IPS DF 4.7 (cell line): ENCODE results near the gene ADORA2B.
"Not testable (repeated sequence)": the region's sequence is repeated elsewhere in the genome, so short reads cannot be mapped to it uniquely, and the experiment has no call there.

Experiments used
- DNase-seq: peaks from one replicate; pipeline ENCODE4 v3.0.0-alpha.2; 2013; ENCODE audit warnings: low spot score; ENCODE audit errors: extremely low read depth

The ADORA2B gene

DNA sequence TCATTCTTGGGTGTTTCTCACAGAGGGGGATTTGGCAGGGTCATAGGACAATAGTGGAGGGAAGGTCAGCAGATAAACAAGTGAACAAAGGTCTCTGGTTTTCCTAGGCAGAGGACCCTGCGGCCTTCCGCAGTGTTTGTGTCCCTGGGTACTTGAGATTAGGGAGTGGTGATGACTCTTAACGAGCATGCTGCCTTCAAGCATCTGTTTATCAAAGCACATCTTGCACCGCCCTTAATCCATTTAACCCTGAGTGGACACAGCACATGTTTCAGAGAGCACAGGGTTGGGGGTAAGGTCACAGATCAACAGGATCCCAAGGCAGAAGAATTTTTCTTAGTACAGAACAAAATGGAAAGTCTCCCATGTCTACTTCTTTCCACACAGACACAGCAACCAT, 34.1 kb downstream of the ADORA2B start:
- DNase-seq = not testable (repeated sequence)

DNA sequence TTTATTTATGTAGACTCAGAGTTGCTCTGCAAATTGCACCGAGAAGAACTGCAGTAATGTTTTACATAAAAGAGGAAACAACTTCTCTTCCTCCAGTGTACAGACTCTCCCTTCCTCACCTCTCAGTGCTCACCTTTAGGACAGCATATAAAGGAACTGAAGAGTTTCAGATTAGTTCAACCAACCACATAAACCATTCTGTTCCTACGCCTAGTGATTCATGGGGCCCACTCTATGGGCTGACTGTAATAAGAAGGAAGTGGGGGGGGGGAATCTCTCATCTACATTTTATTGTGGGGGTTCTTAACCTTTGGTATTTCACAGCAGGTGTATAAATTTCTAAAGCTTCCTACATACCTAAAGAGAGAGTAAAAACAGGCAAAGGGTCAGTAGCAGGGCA, 36.3 kb downstream of the ADORA2B start:
- no peak for DNase-seq

DNA sequence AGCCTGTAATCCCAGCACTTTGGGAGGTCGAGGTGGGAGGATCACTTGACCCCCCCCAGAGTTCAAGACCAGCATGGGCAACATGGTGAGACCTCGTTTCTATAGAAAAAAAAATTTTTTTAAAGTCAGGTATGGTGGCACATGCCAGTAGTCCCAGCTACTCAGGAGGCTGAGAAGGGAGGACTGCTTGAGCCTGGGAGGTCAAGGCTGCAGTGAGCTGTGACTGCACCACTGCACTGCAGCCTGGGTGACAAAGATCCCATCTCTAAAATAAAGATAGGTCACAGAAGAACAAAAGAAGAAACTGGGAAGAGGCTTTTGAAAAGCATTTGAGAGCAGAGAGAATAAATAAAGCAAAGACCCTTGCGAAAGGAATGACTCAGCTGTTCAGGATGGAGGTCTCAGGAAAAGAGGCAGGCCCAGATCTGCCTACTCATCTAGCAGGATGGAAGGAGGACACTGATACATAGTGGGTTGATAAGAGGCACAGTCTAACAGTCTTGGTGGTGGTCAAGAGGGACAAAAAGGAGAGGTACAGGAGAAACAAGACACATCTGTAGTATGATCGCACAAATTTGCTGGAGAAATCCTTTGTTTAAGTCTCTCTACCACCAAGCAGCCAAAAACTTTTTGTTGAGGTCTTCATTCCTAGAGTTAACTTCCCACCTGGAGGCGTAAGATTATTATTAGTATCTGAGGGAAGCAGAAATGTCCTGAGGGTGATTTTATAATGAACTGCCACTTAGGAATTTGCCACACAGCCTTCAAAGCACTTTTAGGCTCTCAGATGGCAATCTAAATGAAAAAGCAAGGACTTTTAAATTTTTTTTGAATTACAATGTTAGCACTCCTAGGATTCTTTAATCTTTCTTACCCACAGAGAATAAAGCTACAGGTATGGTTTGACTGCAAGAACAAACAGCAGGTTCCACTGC, 37.0 kb downstream of the ADORA2B start:
- DNase-seq = no peak

DNA sequence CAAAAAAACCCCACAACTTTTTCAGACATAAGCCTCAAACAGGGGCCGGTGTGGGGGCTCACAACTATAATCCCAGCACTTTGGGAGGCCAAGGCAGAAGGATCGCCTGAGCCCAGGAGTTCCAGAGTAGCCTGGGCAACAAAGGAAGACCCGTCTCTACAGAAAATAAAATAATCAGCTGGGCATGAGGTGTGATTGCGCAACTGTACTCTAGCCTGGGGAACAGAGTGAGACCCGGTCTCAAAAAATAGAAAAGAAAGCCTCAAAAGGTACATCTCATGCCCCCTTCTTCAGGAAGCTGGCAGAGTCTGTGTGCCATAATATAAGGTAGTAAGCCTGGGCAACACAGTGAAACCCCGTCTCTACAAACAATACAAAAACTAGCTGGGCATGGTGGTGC, 51.4 kb downstream of the ADORA2B start:
- DNase-seq = no peak

DNA sequence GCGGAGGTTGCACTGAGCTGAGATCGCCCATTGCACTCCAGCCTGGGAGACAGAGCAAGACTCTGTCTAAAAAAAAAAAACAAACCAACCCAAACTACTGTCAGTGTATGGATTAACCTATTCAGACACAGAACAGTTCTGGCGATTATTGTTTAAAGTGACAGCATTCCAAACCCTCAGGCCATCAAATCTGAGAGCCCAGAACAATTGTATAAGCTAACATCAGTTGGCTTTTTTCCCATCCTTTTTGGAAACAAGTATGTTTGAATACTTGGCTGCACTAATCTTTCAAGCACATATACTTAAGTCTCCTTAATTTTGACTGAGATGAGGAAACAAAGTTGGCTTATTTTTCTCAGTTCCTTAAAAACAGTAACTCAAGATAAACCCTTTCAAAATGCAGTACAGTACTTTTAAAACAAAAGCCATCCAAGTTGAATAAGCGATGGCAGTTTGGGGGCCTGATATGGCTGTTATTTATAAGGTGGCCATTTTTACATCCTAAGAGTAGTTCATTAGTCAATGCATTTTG, 53.2 kb downstream of the ADORA2B start:
- no peak for DNase-seq

DNA sequence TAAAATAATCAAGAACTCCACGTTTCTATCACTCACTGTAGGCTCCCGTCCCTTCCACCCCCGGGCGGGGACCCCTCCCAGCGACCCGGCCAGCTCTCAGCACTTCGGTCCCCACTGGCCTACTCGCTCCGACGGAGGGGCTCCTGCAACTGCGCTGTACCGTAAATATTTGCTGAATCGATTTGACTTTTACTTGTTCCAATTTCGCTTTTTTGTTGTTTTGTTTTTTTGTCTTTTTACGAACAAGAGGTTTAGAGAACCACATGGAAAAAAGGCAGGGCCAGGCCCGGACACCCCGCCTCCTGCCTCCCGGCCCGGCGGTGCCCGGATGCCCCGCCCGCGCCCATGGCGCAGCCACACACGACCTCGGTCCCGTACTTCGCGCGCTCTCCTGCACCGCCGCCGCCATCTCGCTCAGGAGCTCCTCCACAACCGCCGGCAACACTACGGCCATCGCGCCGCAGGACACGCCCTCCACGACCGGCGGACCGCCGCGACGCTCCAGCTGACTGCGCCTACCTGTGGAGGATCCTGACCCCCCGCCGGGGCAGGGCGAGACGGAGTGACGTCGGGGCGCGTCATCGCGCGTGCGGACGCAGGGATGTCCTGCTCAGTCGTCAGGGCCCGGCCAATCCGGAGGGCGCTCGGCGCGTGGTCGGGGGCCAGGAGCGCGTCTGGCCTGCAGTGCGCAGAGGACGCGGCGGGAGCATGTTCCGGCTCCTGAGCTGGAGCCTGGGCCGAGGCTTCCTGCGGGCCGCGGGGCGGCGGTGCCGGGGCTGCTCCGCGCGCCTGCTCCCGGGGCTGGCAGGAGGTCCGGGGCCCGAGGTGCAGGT, 54.4 kb downstream of the ADORA2B start, which contains the start of the genes TTC19 and ZSWIM7:
Gene TTC19, plus strand, starts transcription at position 684 of the 833 bp plus-strand sequence. Its CDS starts 25 bp downstream, at position 709.
Gene ZSWIM7, minus strand, starts transcription at position 564 of the 833 bp plus-strand sequence. Its CDS starts 110 bp downstream, at position 454.
- DNase-seq = peak; percentile 88

DNA sequence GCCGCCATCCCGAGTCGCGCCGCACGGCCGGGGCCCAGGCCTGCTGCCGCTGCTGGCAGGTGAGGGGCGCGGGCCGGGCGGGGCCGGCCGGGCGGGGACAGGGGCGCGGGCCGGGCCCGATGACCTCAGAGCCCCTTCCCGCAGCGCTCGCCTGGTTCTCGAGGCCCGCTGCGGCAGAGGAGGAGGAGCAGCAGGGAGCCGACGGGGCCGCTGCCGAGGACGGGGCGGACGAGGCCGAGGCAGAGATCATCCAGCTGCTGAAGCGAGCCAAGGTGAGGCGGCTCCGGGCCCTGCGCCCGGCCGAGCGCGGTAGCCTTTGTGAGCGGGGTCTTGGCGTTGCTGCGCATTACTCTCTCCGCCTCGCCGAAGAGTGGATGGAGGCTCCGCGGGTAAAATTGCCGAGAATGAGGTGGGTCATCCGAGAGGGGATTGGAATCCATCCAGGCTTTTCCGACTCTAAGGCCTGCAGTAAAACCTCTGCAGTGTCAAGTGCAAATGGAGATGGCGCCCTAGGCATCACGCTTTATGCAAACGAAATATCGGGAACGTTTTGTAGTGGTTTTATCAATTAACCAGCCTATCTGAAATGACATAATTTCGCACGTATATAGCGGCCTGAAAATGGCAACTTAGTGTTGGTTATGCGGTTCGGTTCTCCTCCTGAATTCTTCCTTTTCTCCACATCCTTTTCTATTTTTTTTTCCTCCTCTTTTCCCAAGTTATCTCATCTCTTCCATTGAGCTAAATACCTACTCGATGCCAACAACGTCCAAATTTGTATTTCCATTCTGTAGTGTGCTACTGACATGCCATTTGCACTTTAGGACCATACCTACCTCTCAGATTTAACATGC, 55.3 kb downstream of the ADORA2B start:
- DNase-seq = no peak

DNA sequence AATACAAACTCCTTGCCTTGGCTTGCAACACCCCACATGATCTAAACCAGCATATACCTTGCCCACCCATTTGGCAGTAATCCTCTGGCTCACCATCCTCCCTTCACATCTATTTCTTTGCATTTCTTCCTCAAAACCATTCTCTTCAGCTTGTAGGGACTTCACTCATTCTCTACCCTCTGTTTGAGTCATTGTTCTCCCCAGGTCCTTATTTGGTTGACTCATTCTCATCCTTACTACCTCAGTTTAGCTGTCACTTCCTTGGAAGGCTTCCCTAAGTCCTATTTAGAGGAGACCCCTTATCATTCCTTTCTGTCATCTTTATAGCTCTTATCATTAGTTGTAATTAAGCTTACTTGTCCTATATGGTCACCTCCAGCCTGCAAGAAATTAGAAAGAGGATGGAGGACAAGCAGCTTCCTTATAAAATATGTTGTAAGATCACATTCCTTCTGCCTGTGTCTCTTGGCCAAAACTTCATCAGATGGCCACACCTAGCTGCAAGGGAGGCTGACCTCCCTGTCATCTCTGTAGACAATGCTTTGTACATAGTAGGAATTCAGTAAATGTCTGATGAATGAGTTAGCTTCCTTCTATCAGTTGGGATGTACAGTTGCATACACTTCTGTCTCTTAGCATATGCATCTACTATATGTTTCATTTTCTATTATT, 56.4 kb downstream of the ADORA2B start:
- DNase-seq = no peak

DNA sequence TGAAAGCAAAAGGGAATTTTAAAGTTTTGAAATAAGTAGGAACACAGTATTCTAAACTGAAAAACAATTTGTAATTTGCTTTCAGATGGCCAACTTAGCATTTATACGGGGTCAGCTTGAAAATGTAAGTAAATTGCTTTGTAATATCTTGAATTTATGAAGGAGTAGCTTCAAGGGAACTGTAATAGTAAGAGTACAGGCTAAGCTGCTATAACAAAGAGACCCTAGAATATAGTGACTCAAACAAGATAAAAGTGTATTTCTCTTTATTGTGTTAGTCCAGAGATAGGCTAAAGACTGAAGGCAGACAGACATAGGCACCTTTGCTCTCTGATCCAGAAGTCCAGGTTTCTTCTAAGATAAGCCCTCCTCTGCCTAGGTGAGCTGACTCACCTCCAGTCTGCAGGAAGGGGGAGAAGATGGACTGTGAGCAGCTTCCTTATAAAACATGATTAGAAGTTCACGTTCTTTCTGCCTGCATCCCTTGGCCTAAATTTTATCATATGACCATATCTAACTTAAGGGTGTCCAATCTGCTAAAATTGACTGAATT, 57.9 kb downstream of the ADORA2B start:
- no peak for DNase-seq

DNA sequence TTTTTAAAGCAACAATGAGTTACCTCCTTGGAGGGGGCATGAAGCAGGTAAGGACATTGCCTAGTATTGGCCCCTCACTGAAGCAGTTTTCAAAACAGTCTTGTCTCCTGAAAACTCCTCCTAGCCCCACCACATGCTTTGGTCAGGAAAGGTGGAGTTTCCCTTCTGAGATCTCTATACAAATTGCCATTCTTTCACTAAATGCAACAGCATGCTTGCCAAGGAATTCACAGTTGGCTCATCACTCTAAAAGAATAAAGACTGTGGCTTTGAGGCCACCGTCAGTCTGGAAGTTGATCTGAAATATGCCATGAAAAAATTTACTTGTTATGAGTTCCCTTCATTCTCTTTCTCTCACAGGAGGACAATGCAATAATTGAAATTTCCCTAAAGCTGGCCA, 58.9 kb downstream of the ADORA2B start:
- DNase-seq = no peak

DNA sequence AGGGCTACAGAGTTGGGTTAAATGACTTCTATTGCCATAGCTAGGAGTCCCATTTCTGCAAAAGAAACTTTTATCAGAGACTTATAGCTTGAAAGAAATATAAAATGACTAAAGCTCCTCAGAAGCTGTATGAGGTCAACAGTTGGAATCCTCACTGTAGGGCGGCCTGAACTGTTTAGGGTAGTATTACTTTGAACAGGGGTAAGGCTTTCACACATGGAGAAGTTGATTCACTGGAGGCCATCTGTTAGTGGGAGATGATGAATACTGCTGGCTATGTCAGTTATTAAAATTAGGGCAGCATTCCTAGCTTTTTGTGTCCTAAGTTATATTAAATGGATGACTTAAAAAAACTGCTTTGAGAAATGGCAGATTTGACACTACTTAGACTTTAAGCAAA, 60.7 kb downstream of the ADORA2B start:
- no peak for DNase-seq

DNA sequence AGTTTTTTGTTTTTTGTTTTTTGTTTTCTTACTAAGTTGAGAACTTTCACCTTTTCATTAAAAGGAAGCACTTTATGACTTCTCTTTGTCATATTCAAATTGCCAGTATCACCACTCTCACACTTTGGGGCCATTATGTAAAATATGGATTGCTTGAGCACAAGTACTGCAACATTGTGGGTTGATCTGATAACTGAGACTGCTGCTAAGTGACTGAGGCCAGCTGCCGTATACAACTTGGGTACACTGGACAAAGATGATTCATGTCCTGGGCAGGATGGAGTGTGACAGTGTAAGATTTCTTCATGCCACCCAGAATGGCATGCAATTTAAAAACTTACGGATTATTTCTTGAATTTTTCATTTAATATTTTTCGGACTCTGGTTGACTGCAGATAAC, 62.5 kb downstream of the ADORA2B start:
- no peak for DNase-seq

DNA sequence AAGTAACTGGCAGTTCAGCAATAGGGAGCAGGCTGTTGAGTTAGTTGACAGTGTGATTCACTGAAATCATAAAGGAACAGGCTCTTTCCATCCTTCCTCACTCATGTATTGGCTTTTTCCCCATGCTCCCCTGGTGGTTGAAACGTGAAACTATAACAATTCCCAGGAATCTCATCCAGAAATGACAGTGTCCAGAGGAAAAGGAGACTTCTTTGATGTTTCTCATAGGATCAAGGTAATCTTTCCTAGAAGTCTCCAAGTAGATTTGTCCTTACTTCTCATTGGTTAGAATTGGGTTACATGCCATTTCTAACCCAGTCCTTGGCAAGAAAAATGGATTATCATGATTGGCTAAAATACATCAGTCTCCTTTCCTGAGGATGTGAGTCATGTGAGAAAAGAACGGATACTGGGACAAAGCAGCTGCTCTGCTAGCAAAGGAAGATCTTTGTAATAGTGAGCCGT, 69.0 kb downstream of the ADORA2B start:
- no peak for DNase-seq

DNA sequence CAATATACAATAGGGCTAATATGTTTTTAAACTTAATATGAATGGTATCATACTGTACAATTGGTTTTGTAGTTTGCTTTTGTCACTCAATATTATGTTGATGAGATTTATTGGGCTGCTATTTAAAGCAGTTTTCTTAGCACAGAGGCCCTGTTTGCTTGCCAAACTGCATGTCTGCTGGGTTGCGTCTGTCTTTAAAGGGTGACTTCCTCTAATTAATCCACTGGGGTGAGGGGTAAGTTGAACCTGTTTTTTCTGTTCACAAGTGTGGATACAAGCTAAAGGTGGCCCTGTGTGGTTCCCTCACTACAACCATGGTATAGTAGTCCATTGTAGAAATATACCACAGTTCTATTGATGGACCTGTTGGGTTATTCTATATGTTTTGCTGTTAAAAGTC, 74.4 kb downstream of the ADORA2B start:
- DNase-seq = no peak

DNA sequence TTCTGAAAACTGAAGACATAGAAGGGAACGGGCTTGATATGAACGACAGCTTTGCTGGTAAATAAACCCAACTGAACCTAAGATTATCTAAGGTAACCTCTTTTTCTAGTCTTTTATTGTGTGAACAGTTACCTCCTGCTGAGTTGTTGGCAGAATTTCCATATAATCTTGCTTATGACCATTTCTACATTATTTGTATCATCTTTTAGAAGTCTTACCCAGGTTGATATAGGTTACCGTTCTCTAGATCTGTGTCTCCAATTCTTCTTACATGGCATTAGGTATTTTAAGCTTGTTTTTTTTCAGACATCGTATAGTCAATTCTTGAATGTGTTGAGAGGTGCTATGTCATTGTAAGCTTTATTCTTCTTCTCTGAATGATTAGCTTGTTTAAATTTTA, 79.0 kb downstream of the ADORA2B start:
- DNase-seq = no peak

DNA sequence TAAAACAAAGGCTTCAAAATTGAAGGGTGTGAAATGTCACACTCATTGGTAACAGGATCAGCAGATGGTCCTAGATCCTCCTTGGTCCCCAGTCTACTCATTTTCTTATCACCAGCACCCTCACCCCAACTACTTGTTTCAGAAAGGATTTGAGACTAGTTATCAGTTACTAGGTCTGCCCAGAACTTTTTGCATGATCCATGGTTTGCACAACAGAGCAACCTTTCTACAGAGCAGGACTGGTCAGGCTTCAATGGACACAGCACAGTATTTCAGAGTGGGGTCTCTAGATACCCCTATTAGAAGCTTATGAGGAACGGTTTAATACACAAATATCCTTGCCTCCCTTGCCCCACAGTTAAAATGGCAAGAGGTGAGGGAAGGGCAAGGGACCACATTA, 80.3 kb downstream of the ADORA2B start:
- no peak for DNase-seq
